PFSK-1 (cell line): ENCODE data around the gene NTM.

ENCODE experiments used
- POLR2AphosphoS5 ChIP-seq: IDR thresholded peaks from 2 replicates; pipeline ENCODE4 v1.6.1; 2012; ENCODE audit warnings: low read depth, mild to moderate bottlenecking, control low read depth, low read length, moderate library complexity
- TF ChIP-seq, protein P1 (sequence below), 2 experiments: IDR thresholded peaks; 2 replicates each; pipeline versions ENCODE4 v1.6.1 to v1.8.0; 2011 to 2012; ENCODE audit warnings: low read depth in 2 of 2, low read length in 2 of 2, control low read depth in 1 of 2, inconsistent platforms in 1 of 2, mild to moderate bottlenecking in 1 of 2, moderate library complexity in 1 of 2; ENCODE audit not compliant: insufficient read depth in 1 of 2

DNA sequence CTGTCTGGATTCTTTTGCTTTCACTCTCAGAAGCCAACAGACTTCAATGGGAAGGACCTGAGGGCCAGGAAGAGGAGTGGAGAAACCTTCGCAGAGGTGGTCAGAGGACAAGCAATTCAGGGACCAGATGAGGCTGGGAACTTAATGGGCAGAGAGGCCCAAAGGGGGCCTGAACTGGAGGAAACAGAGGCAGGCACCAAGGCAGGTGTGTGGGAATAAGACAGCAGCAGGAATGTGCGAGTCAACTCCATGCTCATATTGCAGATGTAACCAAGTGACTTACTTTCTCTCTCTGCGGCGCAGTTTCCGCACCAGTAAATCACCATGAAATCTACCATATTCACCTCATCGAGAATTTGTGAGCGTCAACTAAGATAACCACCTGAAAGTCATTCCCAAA is 669.1 kb downstream of the NTM start:
- TF ChIP-seq POLR2AphosphoS5 = no peak
- TF ChIP-seq, protein P1, sequence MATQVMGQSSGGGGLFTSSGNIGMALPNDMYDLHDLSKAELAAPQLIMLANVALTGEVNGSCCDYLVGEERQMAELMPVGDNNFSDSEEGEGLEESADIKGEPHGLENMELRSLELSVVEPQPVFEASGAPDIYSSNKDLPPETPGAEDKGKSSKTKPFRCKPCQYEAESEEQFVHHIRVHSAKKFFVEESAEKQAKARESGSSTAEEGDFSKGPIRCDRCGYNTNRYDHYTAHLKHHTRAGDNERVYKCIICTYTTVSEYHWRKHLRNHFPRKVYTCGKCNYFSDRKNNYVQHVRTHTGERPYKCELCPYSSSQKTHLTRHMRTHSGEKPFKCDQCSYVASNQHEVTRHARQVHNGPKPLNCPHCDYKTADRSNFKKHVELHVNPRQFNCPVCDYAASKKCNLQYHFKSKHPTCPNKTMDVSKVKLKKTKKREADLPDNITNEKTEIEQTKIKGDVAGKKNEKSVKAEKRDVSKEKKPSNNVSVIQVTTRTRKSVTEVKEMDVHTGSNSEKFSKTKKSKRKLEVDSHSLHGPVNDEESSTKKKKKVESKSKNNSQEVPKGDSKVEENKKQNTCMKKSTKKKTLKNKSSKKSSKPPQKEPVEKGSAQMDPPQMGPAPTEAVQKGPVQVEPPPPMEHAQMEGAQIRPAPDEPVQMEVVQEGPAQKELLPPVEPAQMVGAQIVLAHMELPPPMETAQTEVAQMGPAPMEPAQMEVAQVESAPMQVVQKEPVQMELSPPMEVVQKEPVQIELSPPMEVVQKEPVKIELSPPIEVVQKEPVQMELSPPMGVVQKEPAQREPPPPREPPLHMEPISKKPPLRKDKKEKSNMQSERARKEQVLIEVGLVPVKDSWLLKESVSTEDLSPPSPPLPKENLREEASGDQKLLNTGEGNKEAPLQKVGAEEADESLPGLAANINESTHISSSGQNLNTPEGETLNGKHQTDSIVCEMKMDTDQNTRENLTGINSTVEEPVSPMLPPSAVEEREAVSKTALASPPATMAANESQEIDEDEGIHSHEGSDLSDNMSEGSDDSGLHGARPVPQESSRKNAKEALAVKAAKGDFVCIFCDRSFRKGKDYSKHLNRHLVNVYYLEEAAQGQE (IDR thresholded peaks at IDR 0.05; ENCODE audit: insufficient read depth in 1 of 2, low read depth in 2 of 2, low read length in 2 of 2) = no peak
